GM19035 (cell line): ENCODE data around the gene IZUMO3.
"Not testable (repeated sequence)": the region's sequence is repeated elsewhere in the genome, so short reads cannot be mapped to it uniquely, and the experiment has no call there.

Experiments used
- ATAC-seq: cut with Tn5 transposase; IDR thresholded peaks from one replicate; pipeline ENCODE4 v1.9.1; 2021; ENCODE audit not compliant: unreplicated experiment

The IZUMO3 gene, protein sequence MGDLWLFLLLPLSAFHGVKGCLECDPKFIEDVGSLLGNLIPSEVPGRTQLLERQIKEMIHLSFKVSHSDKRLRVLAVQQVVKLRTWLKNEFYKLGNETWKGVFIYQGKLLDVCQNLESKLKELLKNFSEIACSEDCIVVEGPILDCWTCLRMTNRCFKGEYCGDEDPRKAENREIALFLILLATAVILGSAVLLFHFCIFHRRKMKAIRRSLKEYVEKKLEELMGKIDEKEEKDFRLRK

DNA sequence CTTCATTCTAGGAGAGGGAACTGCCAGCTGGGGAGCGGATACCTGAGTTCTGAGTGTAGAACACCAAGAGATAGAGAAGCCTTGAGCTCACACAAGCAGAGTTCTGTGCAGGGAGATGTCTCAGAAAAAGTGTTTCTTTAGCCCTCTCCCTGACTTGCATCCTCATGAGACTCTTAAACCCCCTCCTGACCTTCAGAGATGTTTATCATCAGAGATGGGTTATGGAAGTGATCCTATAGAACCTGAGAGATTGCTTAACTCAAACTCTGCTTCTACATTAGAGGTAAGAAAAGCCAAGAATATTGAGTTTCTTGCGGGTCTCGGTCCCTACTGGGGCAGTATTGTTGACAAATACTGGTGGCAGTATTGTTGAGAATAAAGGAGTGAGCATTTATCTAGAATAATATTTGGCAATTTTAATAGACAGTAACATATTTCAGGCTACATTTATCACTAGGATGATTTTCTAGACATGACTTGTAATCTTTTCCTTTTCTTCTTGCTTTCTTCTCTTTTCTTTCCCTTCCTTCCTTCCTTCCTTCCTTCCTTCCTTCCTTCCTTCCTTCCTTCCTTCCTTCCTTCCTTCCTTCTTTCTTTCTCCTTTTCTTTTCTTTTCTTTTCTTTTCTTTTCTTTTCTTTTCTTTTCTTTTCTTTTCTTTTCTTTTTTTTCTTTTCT lies at the start of gene IZUMO3:
Gene IZUMO3, minus strand, starts transcription at position 51 of the 676 bp plus-strand sequence. CDS start 248 bp downstream, outside the sequence.
- ATAC-seq = no peak

DNA sequence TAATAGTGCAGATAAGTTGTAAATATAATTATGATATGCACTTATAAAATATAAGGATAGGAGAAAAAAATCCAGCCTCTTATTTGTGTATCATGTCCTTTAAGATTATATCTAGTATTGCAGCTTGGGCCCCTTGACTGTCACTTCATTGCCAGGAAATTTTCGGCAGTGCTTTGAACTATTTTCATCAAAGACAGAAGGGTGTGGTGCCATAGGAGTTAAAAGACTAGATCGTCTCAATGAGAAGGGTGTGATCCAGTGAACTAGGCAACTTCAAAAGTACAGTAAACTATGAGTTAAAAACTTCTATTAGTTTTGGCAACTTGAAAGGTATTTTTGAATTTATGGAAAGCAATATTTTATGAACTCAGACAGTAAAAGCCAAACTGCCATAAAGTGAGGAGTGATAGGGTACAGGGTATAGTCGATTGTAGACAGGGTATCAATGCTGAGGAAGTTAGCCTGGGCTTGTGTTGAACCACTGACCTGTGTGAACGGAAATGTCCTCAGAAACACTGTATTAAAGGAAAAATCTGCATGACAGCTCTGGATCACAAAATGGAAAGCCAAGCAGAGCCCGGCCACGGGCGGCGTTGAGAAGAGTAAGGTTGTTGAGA lies 48.6 kb upstream of the IZUMO3 start:
- ATAC-seq = no peak

- ATAC-seq = no peak
Observed at GRCh38 chr9:24590432-24590831, 44.7 kb upstream of the IZUMO3 start.

DNA sequence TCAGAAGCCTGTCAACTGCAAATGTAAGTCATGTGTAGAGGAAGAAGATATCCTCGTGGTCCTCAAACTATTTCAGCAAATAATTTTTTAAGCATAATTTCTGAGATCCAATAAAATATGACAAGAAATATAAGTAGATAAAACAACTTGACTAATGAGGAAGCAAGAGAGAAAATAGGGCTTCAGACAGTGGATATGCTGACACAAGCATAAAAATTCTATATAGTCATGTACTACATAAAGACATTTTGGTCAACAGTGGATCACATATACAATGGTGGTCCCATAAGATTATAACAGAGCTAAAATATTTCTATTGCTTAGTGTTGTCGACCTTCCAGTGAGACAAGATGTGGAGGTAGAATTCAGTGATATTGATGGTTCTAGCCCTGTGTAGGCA lies 42.2 kb upstream of the IZUMO3 start:
- ATAC-seq = no peak

GRCh38 chr9:24582146-24583126 lies 36.7 kb upstream of the IZUMO3 start:
- no peak for ATAC-seq

- not testable (repeated sequence) for ATAC-seq
Observed at GRCh38 chr9:24580005-24580404, 34.3 kb upstream of the IZUMO3 start.

- ATAC-seq = no peak
Observed at GRCh38 chr9:24572406-24572805, 26.7 kb upstream of the IZUMO3 start.

DNA sequence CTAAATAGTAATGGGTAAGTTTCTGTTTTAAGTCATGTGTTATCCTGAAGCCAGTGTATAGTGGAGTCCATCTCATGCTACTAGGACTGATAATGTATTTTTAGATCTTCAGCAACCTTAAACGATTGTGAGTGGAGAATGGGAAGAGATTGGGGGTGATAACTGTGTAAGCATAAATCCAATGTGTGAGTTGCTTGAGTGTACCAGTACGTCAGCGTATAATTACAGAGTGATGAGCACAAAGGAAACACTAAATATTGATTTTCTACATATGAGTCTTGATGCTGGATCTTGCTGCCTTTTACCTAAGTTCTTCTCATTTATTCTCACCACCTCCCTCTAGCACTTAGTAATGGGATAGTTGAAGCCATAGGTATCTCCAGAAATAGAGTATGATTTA lies 16.3 kb upstream of the IZUMO3 start:
- ATAC-seq = no peak

GRCh38 chr9:24553183-24553552 lies 7.5 kb upstream of the IZUMO3 start:
- no peak for ATAC-seq

DNA sequence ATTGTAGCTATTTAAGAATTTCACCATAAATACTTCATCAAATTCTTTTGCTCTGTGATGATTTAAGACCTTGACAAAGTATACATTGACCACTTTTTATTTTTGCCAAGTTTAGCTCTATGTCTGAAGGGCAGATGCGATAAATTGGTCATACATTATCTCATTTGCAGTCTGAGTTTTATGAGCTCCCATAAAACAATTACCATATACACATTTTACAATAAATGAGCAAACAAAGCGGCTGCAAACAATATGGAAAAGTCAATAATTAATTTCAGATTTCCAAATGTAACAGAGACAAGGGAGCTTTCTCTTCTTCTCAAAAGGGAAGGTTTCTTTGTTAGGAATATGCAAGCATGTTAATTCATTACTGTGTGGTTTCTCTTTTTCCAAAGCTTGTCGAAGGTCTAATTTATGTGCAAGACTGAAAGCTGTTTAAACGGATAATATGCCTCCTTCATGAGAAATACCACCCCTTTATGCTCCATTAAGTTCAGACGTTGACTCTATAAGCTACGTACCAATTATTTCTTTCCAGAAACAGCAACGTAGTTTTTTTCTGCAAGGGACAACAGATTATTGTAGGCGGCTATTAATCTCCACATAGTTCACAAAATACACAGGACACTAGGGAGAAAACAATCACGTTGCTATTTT lies 7.0 kb upstream of the IZUMO3 start:
- ATAC-seq = no peak

- no peak for ATAC-seq
Observed at GRCh38 chr9:24545285-24545684, 412 bp downstream of the IZUMO3 start.

DNA sequence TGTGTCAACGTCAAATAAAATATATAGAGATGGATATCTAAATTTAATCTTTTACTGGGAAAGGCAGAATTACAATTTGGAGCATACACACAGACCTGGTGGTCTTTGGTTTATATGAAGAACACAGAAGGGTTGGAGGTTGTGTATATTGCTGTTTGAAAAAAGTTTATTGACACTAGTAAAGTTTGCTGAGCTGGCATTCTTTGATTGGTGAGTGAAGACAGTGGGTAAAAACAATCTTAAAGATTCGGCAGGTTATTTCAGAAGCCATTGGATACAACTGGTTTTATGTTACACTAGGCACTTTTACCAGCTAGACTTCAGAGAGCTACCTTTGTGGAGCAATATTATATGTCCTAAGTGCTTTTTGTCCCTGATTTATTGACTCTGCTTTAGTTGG lies 27.2 kb downstream of the IZUMO3 start:
- no peak for ATAC-seq

- no peak for ATAC-seq
Observed at GRCh38 chr9:24516463-24516862, 29.2 kb downstream of the IZUMO3 start.

GRCh38 chr9:24509850-24510249 lies 35.8 kb downstream of the IZUMO3 start:
- no peak for ATAC-seq

- ATAC-seq = no peak
Observed at GRCh38 chr9:24504521-24504920, 41.2 kb downstream of the IZUMO3 start.

GRCh38 chr9:24502206-24502937 lies 43.3 kb downstream of the IZUMO3 start:
- no peak for ATAC-seq

DNA sequence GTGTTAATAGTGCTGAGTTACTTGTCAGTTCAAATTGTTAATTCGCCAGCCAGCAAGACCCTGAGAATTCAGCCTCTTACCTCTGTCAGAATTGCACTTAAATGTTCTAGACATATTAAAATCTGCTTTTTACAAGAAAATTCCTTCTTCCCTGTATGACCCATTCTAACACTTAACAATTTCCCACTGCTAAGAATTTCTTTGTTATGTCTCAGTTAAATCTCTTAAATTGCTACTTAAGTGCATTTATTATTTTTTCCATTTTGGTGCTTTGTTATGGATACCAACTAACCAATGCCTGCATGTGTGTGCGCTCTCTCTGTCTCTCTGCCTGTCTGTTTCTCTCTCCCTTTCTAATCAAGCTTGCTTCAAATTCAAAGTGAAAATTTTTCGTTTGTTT lies 44.9 kb downstream of the IZUMO3 start:
- no peak for ATAC-seq

- ATAC-seq = no peak
Observed at GRCh38 chr9:24498632-24499031, 47.1 kb downstream of the IZUMO3 start.

GRCh38 chr9:24497671-24498070 lies 48.0 kb downstream of the IZUMO3 start:
- no peak for ATAC-seq
